Measurements from ENCODE around the gene NCOA1. TPM values are rescaled to one million over a fixed set of nuclear protein-coding genes. Genes with fewer than 3 reads are reported as not detected.

NCOA1 gene
- polyA plus RNA-seq, 3 donors = 7.3 to 30.2 (median 10.2) TPM

GRCh38 chr2:24720310-24720709 lies 229.3 kb downstream of the NCOA1 start:
- WGBS (ENCODE audit: insufficient coverage) = 100% methylated on average over 2 of the region's 3 CpGs
- Mint-ChIP-seq H3K4me1 (no peaks in the 10 kb centered on the region), H3K27ac (no peak overlapping the region), H3K27me3 (ENCODE audit: low read depth in 3 of 3) (no peaks in the 10 kb centered on the region), H3K9me3 (no peaks in the 10 kb centered on the region), H3K4me3 (no peak overlapping the region), H3K36me3 (peaks cover 55 to 62% of the 10 kb centered on the region in 2 donors)
- Histone ChIP-seq H3K27me3 (ENCODE audit: control insufficient read depth in 2 of 2, insufficient read depth in 2 of 2, low read length in 2 of 2) (no peaks in the 10 kb centered on the region), H3K4me2 (replicated peaks; ENCODE audit: extremely low read depth, low read length, poor library complexity, severe bottlenecking) (no peak overlapping the region), H3K4me3 (replicated peaks in 1 of 3; ENCODE audit: low read depth in 2 of 3, low read length in 3 of 3) (no peak overlapping the region), H3K9me3 (replicated peaks in 1 of 2; ENCODE audit: control insufficient read depth in 1 of 2, insufficient read depth in 1 of 2, low read length in 2 of 2) (no peaks in the 10 kb centered on the region), H3K27ac (ENCODE audit: low read depth in 1 of 2, low read length in 2 of 2) (no peak overlapping the region), H2AFZ (ENCODE audit: insufficient read depth, low read depth, low read length, poor library complexity, severe bottlenecking) (no peak overlapping the region), H3K79me2 (ENCODE audit: insufficient read depth, low read length) (no peaks in the 10 kb centered on the region), H3K4me1 (ENCODE audit: control insufficient read depth in 1 of 2, insufficient read depth in 2 of 2, low read length in 2 of 2) (no peaks in the 10 kb centered on the region), H3K9ac (ENCODE audit: insufficient read depth, low read length, poor library complexity, severe bottlenecking) (no peak overlapping the region), H3K36me3 (replicated peaks in 1 of 2; ENCODE audit: control insufficient read depth in 1 of 2, insufficient read depth in 2 of 2, low read length in 2 of 2) (peaks cover 13 to 64% of the 10 kb centered on the region in 2 donors), H4K20me1 (ENCODE audit: insufficient read depth, low read length) (no peaks in the 10 kb centered on the region)
- no peak for DNase-seq
- intact Hi-C loops (cut with micrococcal nuclease) = no loop called here
- no peak for TF ChIP-seq CTCF (IDR thresholded peaks at IDR 0.05)

- peak in 1 of 3 donors; percentile 21 for DNase-seq
- no peak overlapping the region for H3K4me3 Mint-ChIP-seq
- H3K9me3 Mint-ChIP-seq = no peaks in the 10 kb centered on the region
- Histone ChIP-seq H3K27me3 (ENCODE audit: control insufficient read depth in 2 of 2, insufficient read depth in 2 of 2, low read length in 2 of 2) (no peaks in the 10 kb centered on the region), H4K20me1 (ENCODE audit: insufficient read depth, low read length) (no peaks in the 10 kb centered on the region), H3K36me3 (replicated peaks in 1 of 2; ENCODE audit: control insufficient read depth in 1 of 2, insufficient read depth in 2 of 2, low read length in 2 of 2) (peaks cover 13 to 61% of the 10 kb centered on the region in 2 donors), H3K79me2 (ENCODE audit: insufficient read depth, low read length) (no peaks in the 10 kb centered on the region), H3K4me3 (replicated peaks in 1 of 3; ENCODE audit: low read depth in 2 of 3, low read length in 3 of 3) (no peak overlapping the region), H3K9ac (ENCODE audit: insufficient read depth, low read length, poor library complexity, severe bottlenecking) (no peak overlapping the region), H3K4me2 (replicated peaks; ENCODE audit: extremely low read depth, low read length, poor library complexity, severe bottlenecking) (no peak overlapping the region), H3K9me3 (replicated peaks in 1 of 2; ENCODE audit: control insufficient read depth in 1 of 2, insufficient read depth in 1 of 2, low read length in 2 of 2) (no peaks in the 10 kb centered on the region), H3K4me1 (ENCODE audit: control insufficient read depth in 1 of 2, insufficient read depth in 2 of 2, low read length in 2 of 2) (no peaks in the 10 kb centered on the region), H2AFZ (ENCODE audit: insufficient read depth, low read depth, low read length, poor library complexity, severe bottlenecking) (no peak overlapping the region), H3K27ac (ENCODE audit: low read depth in 1 of 2, low read length in 2 of 2) (no peak overlapping the region)
- intact Hi-C loops (cut with micrococcal nuclease) = no loop called here
- H3K36me3 Mint-ChIP-seq = peaks cover 52 to 53% of the 10 kb centered on the region in 2 donors
- no peak for TF ChIP-seq CTCF (IDR thresholded peaks at IDR 0.05)
- no peaks in the 10 kb centered on the region for H3K4me1 Mint-ChIP-seq
- H3K27me3 Mint-ChIP-seq (ENCODE audit: low read depth in 3 of 3) = no peaks in the 10 kb centered on the region
- no peak overlapping the region for H3K27ac Mint-ChIP-seq
Observed at GRCh38 chr2:24721470-24721869, 230.4 kb downstream of the NCOA1 start.

All from CD14-positive monocyte (primary cell).